ENCODE measurements around the gene TCHHL1.

DNA sequence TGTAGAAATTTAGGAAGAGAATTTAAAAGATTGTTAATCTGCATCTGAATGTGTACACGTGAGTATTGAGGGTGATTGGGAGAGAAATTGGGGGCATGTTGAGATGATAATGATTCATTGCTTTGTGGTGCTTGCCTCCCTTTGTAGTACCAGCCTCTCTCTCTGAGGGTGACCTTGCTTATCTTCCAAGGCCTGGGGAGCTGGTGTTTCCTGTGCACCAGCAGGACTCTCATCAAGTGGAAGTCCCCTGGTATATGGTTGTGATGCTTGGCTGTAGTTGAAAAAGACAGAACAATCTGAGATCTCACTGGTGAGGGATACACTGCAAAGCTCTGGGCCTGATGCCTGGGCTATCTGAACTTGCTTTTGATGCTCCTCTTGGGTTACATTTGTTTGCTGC, 4.0 kb downstream of the TCHHL1 start:
- TF ChIP-seq GATA3 (IDR thresholded peaks at IDR 0.05; ENCODE audit: low read depth, low read length) (no peak), GATA2 (IDR thresholded peaks at IDR 0.05; ENCODE audit: low read depth, low read length) (no peak)

Measured in SH-SY5Y (cell line).